LNCaP clone FGC (cell line): ENCODE data around the gene TTLL5.

Source experiments
- DNase-seq: peaks from one replicate; pipeline ENCODE4 v3.0.0-alpha.2; 2011; ENCODE audit warnings: low read depth
- H3K4me3 ChIP-seq: 2 replicates; pipeline ENCODE4 v1.5.1; 2011; ENCODE audit warnings: mild to moderate bottlenecking, low read depth, low read length, control low read depth
- TF ChIP-seq, protein P1 (sequence below): IDR thresholded peaks from 2 replicates; pipeline ENCODE4 v1.5.1; 2012; ENCODE audit warnings: mild to moderate bottlenecking; ENCODE audit not compliant: control insufficient read depth, insufficient read depth; ENCODE audit errors: extremely low read depth

Gene TTLL5

GRCh38 chr14:75697386-75697785 is 36.3 kb downstream of the TTLL5 start:
- no peak overlapping the region for H3K4me3 ChIP-seq
- TF ChIP-seq, protein P1, sequence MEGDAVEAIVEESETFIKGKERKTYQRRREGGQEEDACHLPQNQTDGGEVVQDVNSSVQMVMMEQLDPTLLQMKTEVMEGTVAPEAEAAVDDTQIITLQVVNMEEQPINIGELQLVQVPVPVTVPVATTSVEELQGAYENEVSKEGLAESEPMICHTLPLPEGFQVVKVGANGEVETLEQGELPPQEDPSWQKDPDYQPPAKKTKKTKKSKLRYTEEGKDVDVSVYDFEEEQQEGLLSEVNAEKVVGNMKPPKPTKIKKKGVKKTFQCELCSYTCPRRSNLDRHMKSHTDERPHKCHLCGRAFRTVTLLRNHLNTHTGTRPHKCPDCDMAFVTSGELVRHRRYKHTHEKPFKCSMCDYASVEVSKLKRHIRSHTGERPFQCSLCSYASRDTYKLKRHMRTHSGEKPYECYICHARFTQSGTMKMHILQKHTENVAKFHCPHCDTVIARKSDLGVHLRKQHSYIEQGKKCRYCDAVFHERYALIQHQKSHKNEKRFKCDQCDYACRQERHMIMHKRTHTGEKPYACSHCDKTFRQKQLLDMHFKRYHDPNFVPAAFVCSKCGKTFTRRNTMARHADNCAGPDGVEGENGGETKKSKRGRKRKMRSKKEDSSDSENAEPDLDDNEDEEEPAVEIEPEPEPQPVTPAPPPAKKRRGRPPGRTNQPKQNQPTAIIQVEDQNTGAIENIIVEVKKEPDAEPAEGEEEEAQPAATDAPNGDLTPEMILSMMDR: no peak
- DNase-seq: no peak

DNA sequence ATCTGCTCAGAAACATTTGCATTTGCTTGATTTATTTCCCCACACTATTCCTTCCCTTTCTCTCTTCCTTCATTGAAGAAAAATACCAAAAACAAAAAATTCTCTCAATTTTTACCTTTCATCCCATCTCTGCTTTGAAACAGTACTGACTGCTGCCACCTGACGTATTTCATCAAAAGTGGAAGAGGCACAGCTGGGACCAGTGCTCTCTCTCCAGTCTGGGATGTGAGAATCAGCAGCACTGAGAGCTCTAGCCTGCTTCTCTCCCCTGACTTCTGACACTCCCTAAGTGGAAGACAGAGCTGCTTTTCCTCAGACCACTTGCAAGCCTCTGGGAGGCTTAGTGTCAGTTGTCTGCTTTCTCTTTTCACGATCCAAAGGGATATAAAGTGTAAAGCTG is 36.9 kb downstream of the TTLL5 start:
- no peak overlapping the region for H3K4me3 ChIP-seq
- TF ChIP-seq, protein P1: no peak
- no peak for DNase-seq

DNA sequence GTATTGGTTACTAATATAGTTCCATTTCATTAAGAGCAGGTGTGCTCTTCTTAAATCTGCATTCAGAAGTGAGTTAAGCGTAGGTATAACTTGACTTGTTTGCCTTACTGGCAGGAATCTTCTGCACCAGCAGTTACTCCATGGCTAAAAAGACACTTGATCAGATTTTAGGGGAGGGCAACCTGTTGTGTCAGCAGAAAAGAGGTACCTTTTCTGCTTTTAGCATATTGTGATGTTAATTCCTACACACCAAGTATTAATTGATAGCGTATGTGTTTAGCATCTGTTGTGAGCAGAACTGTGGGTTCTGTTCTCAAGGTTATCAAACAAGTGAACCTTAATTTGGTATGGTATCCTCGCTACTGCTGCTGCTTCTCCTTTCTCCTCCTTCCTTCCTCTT is 38.3 kb downstream of the TTLL5 start:
- no peak overlapping the region for H3K4me3 ChIP-seq
- TF ChIP-seq, protein P1: no peak
- no peak for DNase-seq

- TF ChIP-seq, protein P1: no peak
- no peak overlapping the region for H3K4me3 ChIP-seq
- DNase-seq: no peak
Observed at GRCh38 chr14:75700295-75700694, 39.2 kb downstream of the TTLL5 start.

DNA sequence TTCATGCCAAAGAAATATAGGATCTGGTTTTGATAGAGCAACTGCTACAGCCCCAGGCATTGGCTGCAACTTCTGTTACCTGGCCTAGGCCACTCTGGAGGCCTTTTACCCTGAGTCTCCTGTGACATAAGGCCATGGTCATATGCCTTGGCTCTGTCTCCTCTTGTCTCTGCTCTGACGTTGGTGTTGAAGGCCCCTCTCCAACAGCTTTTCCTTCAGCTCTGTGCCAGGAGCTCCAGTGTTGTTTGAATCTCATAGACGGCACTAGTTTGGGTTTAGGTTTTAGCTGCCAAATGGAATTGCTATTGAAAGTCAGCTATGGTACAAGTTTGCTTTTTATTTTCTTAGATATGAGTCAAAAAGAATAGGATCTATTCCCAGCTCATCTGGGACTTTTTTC is 41.1 kb downstream of the TTLL5 start:
- no peak overlapping the region for H3K4me3 ChIP-seq
- DNase-seq: no peak
- TF ChIP-seq, protein P1: no peak

DNA sequence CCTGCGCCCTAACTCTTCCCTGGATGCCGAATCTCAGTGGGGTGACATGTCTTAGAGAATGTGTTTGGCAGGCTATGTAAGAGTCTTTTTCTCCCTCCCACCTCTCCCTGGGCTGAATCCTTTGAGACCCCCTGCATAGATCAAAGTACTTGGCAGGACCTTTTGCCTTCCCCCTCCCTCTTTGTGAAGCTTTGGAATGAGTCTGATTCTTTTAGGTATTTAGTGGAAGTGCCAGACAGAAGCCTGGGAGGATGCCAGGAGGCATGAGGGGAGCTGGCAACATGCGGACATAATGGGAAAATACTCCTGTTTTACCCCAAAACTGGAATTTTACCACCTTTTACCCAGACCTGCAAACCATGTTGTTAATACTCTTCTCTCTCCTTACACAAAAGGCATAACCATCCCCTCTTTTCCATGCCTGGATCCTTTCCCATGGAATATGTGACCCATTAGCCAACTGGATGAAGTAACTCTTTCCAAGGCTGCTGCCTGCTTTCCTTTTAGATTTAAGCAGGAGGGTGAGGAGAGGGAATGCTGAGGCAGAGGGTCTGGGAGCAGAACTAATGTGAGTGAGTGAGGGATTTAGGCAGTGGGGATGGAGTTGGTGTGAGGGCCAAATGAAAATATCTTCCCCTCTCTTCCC is 41.7 kb downstream of the TTLL5 start:
- DNase-seq: no peak
- TF ChIP-seq, protein P1: no peak

GRCh38 chr14:75703467-75703866 is 42.4 kb downstream of the TTLL5 start:
- DNase-seq: no peak
- H3K4me3 ChIP-seq: no peak overlapping the region
- TF ChIP-seq, protein P1: no peak

More for the DNA sequence above, 41.7 kb downstream of the TTLL5 start:
- no peak overlapping the region for H3K4me3 ChIP-seq
